Prostate gland (tissue), 2 donors: Measurements from ENCODE around the gene PHOX2A. TPM values are rescaled to one million over a fixed set of nuclear protein-coding genes. Genes with fewer than 3 reads are reported as not detected.

Experiments
- DNase-seq: peaks from one replicate; pipeline ENCODE4 v3.0.0-alpha.2; 2019; ENCODE audit warnings: low spot score
- H3K27ac ChIP-seq, 2 donors: fragments of 200-600 bp; sonication (generic); 2 replicates each; pipeline ENCODE4 v1.5.1; 2017 to 2019
- H3K27me3 ChIP-seq: fragments of 200-600 bp; sonication (generic); replicated peaks from 2 replicates; pipeline ENCODE4 v1.5.1; 2019; ENCODE audit not compliant: insufficient read depth
- H3K36me3 ChIP-seq, 2 donors: fragments of 200-600 bp; sonication (generic); 1 replicate in 1 of 2; 2 replicates in 1 of 2; pipeline versions ENCODE4 v1.5.1 to v1.8.1; 2017 to 2019
- H3K4me1 ChIP-seq: fragments of 200-600 bp; sonication (generic); replicated peaks from 2 replicates; pipeline ENCODE4 v1.5.1; 2019
- H3K4me3 ChIP-seq, 2 donors: fragments of 200-600 bp; sonication (generic); 2 replicates each; pipeline ENCODE4 v1.5.1; 2017 to 2019
- H3K9me3 ChIP-seq: fragments of 200-600 bp; sonication (generic); 2 replicates; pipeline ENCODE4 v1.5.1; 2017
- CTCF ChIP-seq, 4 experiments: fragments of 200-600 bp in 2 of 4; fragments of 450-650 bp in 2 of 4; sonication (generic) in 2 of 4; IDR thresholded peaks; 1 replicate in 3 of 4; 2 replicates in 1 of 4; pipeline ENCODE4 v1.5.1; 2016 to 2019; ENCODE audit warnings: antibody characterized with exemption in 4 of 4, mild to moderate bottlenecking in 2 of 4, moderate library complexity in 2 of 4
- POLR2A ChIP-seq: fragments of 450-650 bp; IDR thresholded peaks from one replicate; pipeline ENCODE4 v1.6.1; 2016; ENCODE audit warnings: antibody characterized with exemption, mild to moderate bottlenecking
- POLR2AphosphoS5 ChIP-seq: sonication (generic); formaldehyde crosslinking; IDR thresholded peaks from one replicate; pipeline ENCODE4 v1.6.1; 2017; ENCODE audit warnings: antibody characterized with exemption
- WGBS: methylation state at CpG from one replicate; pipeline ENCODE4 v1.1.5; 2018; 5-methylcytosine and 5-hydroxymethylcytosine counted together
- intact Hi-C: fragments of 100-400 bp; cut with DNase I; formaldehyde crosslinking; loops from one replicate; pipeline ENCODE4 v1.14.2; 2022
- total RNA-seq, 2 donors: library from RNA; depleted of rRNA; stranded (reverse); fragments of >200 nt; gene quantifications; one replicate each; pipeline ENCODE4 v1.1.0, GENCODE V29; 2016

Gene PHOX2A
- total RNA-seq, 2 donors from 2014 or later, result 0.40 TPM; not detected in 1

- H3K9me3 ChIP-seq, result no peaks in the 10 kb centered on the region
- no peaks in the 10 kb centered on the region for H3K27me3 ChIP-seq
- intact Hi-C loops, result no loop called here
- H3K4me3 ChIP-seq, result no peak overlapping the region
- no peaks in the 10 kb centered on the region for H3K4me1 ChIP-seq
- H3K36me3 ChIP-seq, result no peaks in the 10 kb centered on the region
- TF ChIP-seq POLR2AphosphoS5 (no peak), POLR2A (no peak), CTCF (IDR thresholded peaks at IDR 0.05) (no peak)
- DNase-seq, result no peak
- WGBS, result 86% methylated on average over 2 of the region's 2 CpGs
- no peak overlapping the region for H3K27ac ChIP-seq
Observed at GRCh38 chr11:72283947-72284346, 40.0 kb upstream of the PHOX2A start.

GRCh38 chr11:72280726-72281315 is 36.8 kb upstream of the PHOX2A start:
- WGBS, result 95% methylated on average over 24 of the region's 24 CpGs
- Histone ChIP-seq H3K27ac (no peak overlapping the region), H3K4me3 (no peak overlapping the region), H3K27me3 (no peaks in the 10 kb centered on the region), H3K9me3 (no peaks in the 10 kb centered on the region), H3K36me3 (no peaks in the 10 kb centered on the region), H3K4me1 (no peaks in the 10 kb centered on the region)
- no peak for DNase-seq
- intact Hi-C loops, result no loop called here
- TF ChIP-seq CTCF (IDR thresholded peaks at IDR 0.05) (no peak), POLR2AphosphoS5 (no peak), POLR2A (no peak)

- DNase-seq, result no peak
- intact Hi-C loops, result no loop called here
- Histone ChIP-seq H3K9me3 (no peaks in the 10 kb centered on the region), H3K4me3 (no peak overlapping the region), H3K4me1 (no peaks in the 10 kb centered on the region), H3K27ac (no peak overlapping the region), H3K27me3 (no peaks in the 10 kb centered on the region), H3K36me3 (no peaks in the 10 kb centered on the region)
- 93% methylated on average over 12 of the region's 12 CpGs for WGBS
- TF ChIP-seq POLR2A, result no peak
- TF ChIP-seq CTCF (IDR thresholded peaks at IDR 0.05), result no peak
- no peak for TF ChIP-seq POLR2AphosphoS5
Observed at GRCh38 chr11:72280037-72280436, 36.1 kb upstream of the PHOX2A start.

GRCh38 chr11:72278905-72279304 is 34.9 kb upstream of the PHOX2A start:
- no peaks in the 10 kb centered on the region for H3K36me3 ChIP-seq
- DNase-seq, result no peak
- H3K27ac ChIP-seq, result no peak overlapping the region
- no peaks in the 10 kb centered on the region for H3K9me3 ChIP-seq
- intact Hi-C loops, result no loop called here
- H3K27me3 ChIP-seq, result no peaks in the 10 kb centered on the region
- TF ChIP-seq POLR2AphosphoS5 (no peak), CTCF (IDR thresholded peaks at IDR 0.05) (no peak), POLR2A (no peak)
- no peak overlapping the region for H3K4me3 ChIP-seq
- no peaks in the 10 kb centered on the region for H3K4me1 ChIP-seq

GRCh38 chr11:72274435-72274834 is 30.5 kb upstream of the PHOX2A start:
- Histone ChIP-seq H3K9me3 (no peaks in the 10 kb centered on the region), H3K27ac (no peak overlapping the region), H3K4me3 (no peak overlapping the region), H3K27me3 (no peaks in the 10 kb centered on the region), H3K4me1 (no peaks in the 10 kb centered on the region), H3K36me3 (no peaks in the 10 kb centered on the region)
- no peak for DNase-seq
- TF ChIP-seq CTCF (IDR thresholded peaks at IDR 0.05), result no peak
- TF ChIP-seq POLR2A, result no peak
- TF ChIP-seq POLR2AphosphoS5, result no peak
- intact Hi-C loops, result no loop called here
- WGBS, result 82% methylated on average over 6 of the region's 6 CpGs
